Measurements from ENCODE around the gene LPP.

DNA sequence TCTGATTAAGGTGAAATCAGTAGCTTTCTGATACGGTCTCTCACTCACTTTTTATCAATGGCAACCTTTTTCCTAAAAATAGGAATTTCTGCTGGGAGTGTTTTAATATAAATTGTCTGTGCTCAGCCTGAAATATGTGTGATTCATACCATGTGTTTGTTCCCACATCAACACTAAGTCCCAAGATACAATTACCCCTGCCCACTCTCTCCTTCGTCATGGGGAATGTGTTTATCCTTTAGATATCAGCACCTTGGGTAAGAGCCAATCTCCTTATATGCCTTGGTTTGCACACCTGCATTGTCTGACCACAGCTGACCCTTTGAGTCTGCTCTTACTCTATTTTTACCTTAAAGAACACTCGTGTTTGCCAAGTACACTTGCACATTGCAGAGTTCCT lies 356.4 kb downstream of the LPP start:
- TF ChIP-seq TAF1 (IDR thresholded peaks at IDR 0.05; ENCODE audit: borderline replicate concordance, insufficient read depth, low read length) (no peak), POLR2AphosphoS5 (IDR thresholded peaks at IDR 0.05; ENCODE audit: low read depth, low read length) (no peak)
- TF ChIP-seq, protein P1, sequence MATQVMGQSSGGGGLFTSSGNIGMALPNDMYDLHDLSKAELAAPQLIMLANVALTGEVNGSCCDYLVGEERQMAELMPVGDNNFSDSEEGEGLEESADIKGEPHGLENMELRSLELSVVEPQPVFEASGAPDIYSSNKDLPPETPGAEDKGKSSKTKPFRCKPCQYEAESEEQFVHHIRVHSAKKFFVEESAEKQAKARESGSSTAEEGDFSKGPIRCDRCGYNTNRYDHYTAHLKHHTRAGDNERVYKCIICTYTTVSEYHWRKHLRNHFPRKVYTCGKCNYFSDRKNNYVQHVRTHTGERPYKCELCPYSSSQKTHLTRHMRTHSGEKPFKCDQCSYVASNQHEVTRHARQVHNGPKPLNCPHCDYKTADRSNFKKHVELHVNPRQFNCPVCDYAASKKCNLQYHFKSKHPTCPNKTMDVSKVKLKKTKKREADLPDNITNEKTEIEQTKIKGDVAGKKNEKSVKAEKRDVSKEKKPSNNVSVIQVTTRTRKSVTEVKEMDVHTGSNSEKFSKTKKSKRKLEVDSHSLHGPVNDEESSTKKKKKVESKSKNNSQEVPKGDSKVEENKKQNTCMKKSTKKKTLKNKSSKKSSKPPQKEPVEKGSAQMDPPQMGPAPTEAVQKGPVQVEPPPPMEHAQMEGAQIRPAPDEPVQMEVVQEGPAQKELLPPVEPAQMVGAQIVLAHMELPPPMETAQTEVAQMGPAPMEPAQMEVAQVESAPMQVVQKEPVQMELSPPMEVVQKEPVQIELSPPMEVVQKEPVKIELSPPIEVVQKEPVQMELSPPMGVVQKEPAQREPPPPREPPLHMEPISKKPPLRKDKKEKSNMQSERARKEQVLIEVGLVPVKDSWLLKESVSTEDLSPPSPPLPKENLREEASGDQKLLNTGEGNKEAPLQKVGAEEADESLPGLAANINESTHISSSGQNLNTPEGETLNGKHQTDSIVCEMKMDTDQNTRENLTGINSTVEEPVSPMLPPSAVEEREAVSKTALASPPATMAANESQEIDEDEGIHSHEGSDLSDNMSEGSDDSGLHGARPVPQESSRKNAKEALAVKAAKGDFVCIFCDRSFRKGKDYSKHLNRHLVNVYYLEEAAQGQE (IDR thresholded peaks at IDR 0.05; ENCODE audit: insufficient read depth in 1 of 2, low read depth in 2 of 2, low read length in 2 of 2): no peak
